OCI-M1 (cell line): ENCODE measurements around the gene TUT7.
"Not testable (repeated sequence)": the region's sequence is repeated elsewhere in the genome, so short reads cannot be mapped to it uniquely, and the experiment has no call there.

Experiments
- DNase-seq: peaks from one replicate; lab custom pipeline; 2025; lab: John Stamatoyannopoulos, UW

TUT7 gene, protein sequence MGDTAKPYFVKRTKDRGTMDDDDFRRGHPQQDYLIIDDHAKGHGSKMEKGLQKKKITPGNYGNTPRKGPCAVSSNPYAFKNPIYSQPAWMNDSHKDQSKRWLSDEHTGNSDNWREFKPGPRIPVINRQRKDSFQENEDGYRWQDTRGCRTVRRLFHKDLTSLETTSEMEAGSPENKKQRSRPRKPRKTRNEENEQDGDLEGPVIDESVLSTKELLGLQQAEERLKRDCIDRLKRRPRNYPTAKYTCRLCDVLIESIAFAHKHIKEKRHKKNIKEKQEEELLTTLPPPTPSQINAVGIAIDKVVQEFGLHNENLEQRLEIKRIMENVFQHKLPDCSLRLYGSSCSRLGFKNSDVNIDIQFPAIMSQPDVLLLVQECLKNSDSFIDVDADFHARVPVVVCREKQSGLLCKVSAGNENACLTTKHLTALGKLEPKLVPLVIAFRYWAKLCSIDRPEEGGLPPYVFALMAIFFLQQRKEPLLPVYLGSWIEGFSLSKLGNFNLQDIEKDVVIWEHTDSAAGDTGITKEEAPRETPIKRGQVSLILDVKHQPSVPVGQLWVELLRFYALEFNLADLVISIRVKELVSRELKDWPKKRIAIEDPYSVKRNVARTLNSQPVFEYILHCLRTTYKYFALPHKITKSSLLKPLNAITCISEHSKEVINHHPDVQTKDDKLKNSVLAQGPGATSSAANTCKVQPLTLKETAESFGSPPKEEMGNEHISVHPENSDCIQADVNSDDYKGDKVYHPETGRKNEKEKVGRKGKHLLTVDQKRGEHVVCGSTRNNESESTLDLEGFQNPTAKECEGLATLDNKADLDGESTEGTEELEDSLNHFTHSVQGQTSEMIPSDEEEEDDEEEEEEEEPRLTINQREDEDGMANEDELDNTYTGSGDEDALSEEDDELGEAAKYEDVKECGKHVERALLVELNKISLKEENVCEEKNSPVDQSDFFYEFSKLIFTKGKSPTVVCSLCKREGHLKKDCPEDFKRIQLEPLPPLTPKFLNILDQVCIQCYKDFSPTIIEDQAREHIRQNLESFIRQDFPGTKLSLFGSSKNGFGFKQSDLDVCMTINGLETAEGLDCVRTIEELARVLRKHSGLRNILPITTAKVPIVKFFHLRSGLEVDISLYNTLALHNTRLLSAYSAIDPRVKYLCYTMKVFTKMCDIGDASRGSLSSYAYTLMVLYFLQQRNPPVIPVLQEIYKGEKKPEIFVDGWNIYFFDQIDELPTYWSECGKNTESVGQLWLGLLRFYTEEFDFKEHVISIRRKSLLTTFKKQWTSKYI (N-terminal part only)

GRCh38 chr9:86354011-86354817 is at the start of gene TUT7:
TUT7 (minus strand) TSS chr9:86354410; CDS start chr9:86353199, 1,211 bp downstream.
- DNase-seq: peak; percentile 97

DNA sequence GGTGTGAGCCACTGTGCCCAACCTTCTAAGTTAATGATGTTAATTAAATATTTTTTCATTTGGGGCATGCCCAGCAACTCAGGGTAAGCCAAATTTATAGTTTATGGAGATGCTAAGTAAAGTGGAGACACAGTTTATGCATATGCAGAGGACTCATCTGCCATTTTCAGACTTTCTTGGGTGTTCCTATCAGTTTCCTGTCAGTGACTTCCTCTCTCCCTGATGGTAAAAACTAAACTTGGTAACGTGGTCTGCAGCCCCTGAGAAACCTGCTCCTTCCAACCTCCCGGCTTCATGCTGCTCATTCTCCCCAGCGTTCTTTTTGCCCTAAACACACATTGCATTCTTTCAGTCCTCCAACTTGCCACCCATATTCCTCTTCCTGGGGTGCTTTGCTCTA is 48.4 kb upstream of the TUT7 start:
- no peak for DNase-seq

GRCh38 chr9:86396412-86396811 is 42.2 kb upstream of the TUT7 start:
- DNase-seq: no peak

DNA sequence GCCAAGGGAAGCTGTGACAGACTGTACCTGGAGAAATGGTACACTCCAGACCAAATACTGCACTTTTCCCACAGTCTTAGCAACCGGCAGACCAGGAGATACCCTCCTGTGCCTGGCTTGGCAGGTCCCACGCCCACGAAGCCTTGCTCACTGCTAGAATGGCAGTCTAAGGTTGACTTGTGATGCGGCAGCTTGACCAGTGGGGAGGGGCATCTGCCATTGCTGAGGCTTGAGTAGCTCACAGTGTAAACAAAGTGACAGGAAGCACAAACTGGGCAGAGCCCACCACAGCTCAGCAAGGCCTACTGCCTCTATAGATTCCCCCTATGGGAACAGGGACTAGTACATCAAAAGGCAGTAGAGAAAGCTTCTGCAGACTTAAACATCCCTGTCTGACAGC is 36.0 kb upstream of the TUT7 start:
- DNase-seq: not testable (repeated sequence)

GRCh38 chr9:86389628-86390027 is 35.4 kb upstream of the TUT7 start:
- DNase-seq: no peak

DNA sequence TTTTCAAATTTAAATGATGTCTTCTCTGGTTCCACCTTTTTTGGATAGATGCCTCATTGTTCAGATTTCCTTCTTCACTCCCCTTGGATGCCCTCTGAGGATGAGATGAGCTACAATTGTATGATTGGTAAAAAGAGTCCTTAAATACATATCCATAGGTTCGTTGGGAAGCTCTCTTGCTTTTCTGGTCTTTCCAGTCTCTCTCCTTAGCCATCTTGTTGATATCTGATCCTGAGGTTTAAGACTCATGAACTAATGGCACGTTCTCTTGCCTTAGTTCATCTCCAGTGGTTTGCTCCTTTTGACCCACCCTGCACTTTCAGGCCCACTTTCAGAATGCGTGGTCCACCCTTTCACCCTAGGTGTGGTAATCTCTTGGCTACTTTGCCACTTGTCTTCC is 33.2 kb upstream of the TUT7 start:
- no peak for DNase-seq

DNA sequence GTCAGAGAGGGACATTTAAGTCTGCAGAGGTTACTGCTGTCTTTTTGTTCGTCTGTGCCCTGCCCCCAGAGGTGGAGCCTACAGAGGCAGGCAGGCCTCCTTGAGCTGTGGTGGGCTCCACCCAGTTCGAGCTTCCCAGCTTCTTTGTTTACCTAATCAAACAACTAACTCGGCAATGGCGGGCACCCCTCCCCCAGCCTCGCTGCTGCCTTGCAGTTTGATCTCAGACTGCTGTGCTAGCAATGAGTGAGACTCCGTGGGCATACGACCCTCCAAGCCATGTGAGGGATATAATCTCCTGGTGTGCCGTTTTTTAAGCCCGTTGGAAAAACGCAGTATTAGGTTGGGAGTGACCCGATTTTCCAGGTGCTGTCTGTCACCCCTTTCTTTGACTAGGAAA is 28.8 kb upstream of the TUT7 start:
- not testable (repeated sequence) for DNase-seq

GRCh38 chr9:86376016-86376415 is 21.8 kb upstream of the TUT7 start:
- DNase-seq: no peak

GRCh38 chr9:86369810-86370209 is 15.6 kb upstream of the TUT7 start:
- no peak for DNase-seq

DNA sequence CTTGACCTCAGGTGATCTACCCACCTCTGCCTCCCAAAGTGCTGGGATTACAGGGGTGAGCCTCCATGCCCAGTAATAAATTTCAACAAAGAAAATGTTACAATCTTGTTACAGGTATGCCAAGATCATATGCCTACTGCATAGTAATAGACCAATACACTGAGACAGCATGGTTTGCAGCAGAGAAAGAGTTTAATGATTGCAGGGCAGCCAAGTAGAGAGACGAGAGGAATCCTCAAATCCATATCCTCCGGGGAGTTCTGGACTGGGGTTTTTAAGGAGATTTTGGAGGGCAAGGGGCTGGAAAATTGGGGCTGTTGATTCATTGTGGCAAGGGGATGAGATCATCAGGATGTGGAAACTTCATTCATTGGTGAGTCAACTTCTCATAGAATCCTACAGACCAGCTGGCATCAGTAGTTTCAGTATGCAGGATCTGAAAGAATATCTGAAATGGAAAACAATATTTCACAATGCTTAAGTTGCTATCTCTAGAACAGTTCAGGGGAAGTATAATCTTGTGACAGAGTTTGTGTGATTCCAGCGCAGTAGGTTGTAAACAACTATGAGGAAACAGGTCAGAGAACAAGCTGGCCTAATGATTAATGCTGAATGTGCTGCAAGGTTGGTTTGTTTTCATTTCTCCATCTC is 14.8 kb upstream of the TUT7 start:
- DNase-seq: peak; percentile 11

DNA sequence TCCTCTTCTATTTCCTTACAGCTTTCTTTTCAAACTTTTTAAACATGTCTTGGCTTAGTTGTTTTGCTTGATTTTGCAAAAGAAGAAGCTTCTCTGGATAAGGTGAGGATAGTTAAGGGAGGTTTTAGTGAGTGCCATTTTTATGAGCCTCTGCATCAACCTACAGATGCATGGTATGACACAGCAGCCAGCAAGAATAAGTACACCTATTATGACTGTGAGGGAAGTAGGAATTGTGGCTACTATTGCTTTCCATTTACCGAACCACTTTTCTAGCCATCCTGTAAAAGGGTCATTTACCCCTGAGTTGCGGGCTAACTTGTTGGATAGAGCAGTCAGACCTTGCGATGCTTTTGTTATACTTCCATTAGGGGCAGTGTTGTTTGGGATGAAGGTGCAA is 7.0 kb upstream of the TUT7 start:
- no peak for DNase-seq

DNA sequence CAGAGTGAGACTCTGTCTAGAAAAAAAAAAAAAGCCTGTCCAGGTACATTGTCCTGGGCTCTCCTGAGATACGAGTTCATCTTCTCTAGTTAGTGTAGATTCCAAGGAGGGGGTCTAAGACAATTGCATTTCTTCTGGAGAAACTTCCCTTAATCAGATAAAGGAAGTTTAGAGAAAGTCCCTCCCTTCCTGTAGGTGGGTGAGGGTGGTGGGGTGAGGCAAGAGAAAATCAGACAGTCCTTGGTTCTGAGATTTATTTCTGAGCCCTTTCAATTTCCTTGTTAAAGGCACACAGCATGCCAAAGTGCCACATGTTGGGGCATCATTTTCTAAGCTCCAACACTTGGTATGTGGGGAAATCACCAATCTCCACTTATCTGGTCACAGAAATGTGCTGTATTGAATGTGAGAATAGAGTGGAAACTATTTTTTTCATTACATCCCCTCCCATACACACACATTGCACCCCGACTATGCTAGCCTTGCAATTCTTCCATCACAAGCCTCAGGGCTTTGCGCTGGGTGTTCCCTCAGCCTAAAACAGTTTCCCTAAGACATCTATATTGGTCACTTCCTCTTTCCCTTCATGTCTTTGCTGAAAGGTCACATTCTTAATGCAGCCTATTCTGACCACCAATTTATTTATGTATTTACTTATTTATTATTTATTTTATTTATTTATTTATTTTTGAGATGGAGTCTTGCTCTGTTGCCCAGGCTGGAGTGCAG is 5.1 kb upstream of the TUT7 start:
- DNase-seq: no peak

GRCh38 chr9:86356871-86357866 is 3.0 kb upstream of the TUT7 start:
- peak; percentile 26 for DNase-seq

- DNase-seq: peak; percentile 40
These were observed 1.6 kb upstream of the TUT7 start for GRCh38 chr9:86355814-86356213.

- DNase-seq: peak; percentile 60
These were observed 654 bp upstream of the TUT7 start for GRCh38 chr9:86354818-86355309.

DNA sequence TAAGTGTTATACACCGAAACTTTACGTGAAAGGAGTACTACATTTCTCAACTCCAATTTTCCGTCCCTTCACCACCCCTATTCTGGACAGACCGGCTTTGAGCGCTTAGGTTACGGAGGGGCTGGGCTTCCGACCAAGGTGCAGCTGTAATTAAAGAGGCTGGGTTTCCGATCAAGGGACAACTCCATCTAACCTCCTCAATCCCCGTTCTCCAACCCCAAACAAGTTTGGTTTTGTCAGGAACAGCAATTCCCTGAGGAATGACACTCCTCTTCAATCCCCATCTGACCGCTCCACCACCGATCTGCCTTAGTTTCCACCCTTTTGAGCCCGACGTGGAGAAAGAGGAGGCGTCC is 577 bp downstream of the TUT7 start:
- peak; percentile 72 for DNase-seq

- peak; percentile 50 for DNase-seq
These were observed 1.7 kb downstream of the TUT7 start for GRCh38 chr9:86352440-86353077.

DNA sequence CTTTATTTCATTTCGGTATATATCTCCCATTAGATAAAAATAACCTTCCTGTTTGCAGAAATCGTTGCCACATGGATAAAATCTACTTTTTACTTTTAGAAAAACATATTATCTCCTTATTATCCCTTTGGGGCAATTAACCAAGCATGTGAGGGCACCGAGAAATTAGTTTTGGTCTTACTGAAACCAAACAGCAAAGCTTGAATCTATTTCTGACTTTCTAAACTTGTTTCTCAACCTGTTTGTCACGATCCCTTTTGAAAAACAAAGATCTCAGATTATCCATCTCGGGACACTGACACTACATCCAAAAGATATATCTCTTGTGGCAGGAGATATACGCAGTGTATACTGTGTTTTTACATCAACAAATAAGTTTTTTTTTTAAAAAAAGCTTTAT is 2.3 kb downstream of the TUT7 start:
- DNase-seq: peak; percentile 32
